GM18505 (cell line): Measurements from ENCODE around the gene SGPP2.

Source experiments
- ATAC-seq: cut with Tn5 transposase; IDR thresholded peaks from one replicate; pipeline ENCODE4 v1.9.1; 2021; ENCODE audit not compliant: unreplicated experiment
- POLR2A ChIP-seq: IDR thresholded peaks from 4 replicates; pipeline ENCODE4 v1.6.1; 2011; ENCODE audit warnings: borderline replicate concordance; ENCODE audit not compliant: insufficient read depth, insufficient read length; ENCODE audit errors: extremely low read depth

SGPP2 gene

DNA sequence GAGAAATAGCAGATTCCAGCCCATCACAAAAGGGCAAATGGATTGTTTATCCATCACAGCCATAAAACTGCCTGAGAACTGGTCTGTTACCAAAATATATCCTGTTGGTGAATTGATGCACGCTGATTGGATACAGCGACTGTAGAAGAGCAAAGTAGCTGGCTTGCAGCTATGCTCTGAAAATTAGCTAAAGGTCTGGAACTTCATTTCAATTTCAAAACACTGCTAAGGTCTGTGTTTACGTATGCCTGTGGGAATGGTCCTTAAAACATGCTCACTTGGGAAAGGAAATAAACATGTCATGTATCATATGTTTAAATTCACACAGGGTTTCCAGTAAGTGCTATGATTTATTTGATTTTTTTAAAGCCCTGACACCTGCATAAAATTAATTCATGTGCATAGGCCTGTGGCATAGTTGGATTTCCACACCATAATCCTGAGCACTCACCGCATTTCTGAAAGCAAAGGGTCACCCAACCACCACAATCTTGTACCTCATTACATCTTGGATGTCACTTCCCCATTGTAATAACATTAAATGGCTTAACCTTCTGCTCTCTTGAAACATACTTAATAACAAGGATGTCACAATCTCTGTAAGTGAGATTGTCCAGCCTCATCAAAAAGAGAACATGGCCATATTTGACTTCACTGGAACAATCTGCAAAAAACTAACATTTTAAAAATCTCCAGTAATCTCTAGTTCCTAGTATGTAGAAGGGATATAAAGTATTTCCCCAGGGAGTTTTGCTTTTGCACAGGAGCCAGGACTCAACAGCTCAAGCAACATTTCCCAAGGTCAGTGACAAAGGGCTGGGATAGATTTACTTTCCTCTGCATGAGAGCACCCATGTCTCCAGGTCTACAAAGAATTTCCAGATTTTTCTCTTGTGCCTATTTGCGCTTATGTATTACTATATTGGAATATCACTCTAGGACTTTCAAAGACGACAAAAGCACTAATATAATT, 121.8 kb downstream of the SGPP2 start:
- ATAC-seq = no peak
- no peak for TF ChIP-seq POLR2A

DNA sequence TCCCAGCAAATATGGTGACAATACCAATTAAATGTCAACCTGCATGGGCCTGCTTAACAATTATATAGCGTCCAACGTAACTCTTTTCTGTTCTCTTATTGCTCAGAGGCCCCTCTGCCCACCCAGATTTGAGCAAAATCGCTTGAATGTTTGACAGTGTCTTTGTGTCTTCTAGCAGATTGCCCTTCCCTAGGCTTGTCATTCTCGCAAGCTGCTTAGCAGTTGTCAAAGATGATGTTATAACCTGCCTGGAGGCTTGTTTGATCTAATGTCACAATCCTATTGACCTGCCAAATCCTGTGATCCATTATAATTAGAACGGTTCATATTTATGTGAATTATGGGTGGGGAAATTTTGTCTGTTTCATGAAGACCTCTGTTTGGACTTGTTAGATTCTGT, 122.7 kb downstream of the SGPP2 start:
- no peak for ATAC-seq
- TF ChIP-seq POLR2A = no peak

DNA sequence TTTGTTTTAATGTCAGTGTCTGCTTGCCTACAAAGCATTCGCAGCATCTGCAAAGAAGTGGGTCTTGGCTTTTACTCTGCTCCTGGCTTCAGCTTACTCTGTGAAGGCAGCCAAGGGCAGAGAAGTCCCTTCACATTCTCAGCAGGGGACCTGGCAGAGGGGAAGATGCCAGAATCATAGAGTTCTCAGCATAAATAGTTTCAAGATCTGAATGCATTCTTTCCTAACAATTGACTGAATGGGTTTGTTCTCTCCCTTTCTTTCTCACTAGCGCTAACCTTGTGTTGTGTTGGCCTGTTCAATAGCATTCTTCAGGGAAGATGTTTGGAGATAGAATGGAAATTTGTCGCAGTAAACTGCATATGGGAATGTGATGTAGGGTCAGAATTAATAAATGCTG, 124.6 kb downstream of the SGPP2 start:
- no peak for TF ChIP-seq POLR2A

DNA sequence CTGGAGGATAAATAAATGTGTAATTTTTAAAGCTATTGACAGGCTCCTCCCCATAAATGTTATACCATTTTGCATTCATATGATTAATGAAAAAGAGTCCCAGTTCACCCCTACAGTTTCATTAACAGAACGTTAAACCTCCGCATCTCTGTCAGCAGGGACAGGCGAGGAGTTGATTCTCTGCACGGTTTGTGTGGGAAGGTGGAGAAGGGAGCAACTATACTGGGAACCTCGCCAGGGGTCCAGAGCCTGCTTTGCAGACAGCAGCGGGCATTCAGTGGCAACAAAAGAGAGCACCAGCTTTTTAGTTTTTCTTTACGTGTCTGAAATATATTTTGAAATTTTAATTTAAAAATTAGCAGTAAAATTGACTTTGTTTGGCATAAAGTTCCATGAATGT, 130.2 kb downstream of the SGPP2 start:
- no peak for TF ChIP-seq POLR2A

More for the DNA sequence above, 124.6 kb downstream of the SGPP2 start:
- ATAC-seq = no peak

DNA sequence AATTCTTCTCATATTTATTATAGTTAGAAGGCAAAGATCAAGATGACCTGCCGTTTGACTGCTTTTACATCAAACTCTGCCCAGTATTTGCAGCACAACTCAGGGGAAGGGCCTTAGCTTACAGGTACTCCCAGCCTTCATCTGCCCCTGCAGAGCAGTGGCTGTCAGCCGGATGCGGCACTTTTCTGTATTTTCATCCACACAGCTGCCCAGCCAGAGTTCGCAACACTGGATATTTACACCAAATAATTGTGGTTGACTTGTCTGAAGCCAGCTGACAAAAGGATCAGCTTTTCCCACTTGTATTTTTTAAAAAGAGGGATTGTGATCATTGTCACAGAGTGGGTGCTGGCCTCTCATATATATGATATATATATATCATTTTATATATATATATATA, 136.8 kb downstream of the SGPP2 start:
- TF ChIP-seq POLR2A = no peak
- no peak for ATAC-seq

More for the DNA sequence above, 130.2 kb downstream of the SGPP2 start:
- ATAC-seq = no peak

DNA sequence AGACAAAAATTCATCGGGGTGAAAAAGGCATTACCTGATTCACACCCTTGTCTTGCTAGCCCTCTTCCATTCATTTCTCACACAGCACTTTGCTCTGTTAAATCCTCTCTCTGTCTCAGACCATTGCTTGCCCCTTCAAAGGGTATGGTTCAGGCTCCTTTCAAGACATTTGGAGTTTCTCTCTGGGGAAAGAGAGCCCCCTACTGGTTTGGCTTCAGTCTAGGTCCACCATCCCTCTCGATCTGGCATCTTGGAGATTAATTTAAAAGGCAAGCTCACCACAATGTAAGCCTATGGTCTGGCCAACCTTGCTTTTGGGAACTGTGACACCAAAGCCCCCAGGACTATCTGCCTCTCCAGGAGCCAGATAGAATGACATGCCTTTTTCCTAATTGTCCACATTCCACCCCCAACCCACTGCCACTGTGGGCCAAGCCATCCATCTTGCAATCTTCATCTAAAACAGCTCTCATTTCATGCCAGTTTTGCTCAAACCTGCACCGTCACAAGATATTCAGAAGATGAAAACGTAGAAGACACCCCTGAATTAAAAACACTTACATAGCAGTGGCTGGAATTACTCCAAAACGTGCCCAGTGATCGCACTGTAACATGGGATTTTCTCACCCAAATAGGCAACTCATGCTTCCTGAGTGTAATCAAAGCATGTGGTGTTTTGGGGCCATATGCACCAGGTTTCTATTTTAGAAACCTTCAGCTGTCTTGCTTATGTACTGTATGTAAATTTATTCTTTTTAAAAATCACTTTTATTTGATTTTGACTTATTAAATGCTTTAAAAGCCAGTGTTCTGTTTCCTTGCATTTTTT, 137.7 kb downstream of the SGPP2 start:
- peak; percentile 76 for ATAC-seq
- no peak for TF ChIP-seq POLR2A

DNA sequence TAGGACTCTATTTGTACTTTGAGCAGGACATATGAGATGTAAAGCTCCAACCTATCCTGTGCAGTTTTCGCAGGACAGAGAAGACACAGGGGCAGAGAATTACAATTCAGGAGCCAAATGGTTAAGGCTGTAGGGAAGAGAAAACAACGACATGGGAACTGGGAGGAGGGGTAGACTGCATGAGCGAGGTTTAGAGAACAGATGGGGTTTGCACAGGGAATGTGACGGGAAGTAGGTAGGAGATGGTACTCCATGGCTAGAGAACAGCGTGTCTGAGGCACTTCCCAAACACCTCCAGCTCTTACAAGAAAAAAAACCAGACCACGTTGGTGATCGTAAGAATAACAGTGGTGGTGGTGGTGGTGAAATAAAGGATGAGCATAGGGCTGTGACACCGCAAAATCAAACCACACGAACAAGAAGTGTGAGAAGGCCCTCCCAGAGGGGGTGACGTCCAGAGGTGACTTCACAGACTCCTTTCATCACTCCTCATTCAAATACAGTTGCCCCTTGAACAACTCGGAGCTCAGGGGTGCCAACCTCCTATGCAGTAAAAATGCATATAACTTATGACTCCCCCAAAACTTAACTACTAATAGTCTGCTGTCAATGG, 138.9 kb downstream of the SGPP2 start:
- no peak for ATAC-seq
- TF ChIP-seq POLR2A = peak; percentile 18

DNA sequence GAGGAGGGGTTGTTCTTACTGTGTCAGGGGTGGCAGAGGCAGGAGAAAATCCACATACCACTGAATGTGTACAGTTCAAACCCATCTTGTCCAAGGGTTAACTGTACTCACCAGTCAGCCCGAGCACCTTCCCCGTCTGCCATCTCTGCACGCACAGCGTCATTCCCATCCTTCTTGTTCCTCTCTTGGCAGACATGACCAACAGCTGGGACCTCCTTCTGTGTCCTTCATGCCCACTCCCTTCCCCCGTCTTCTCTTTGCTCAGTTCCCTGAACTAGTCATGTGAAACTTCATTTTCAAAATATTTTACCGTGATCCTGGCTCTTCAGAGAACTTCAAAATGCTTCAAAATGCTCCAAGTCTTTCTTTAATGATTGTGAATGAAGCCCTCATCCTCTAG, 139.6 kb downstream of the SGPP2 start:
- no peak for ATAC-seq
- no peak for TF ChIP-seq POLR2A

DNA sequence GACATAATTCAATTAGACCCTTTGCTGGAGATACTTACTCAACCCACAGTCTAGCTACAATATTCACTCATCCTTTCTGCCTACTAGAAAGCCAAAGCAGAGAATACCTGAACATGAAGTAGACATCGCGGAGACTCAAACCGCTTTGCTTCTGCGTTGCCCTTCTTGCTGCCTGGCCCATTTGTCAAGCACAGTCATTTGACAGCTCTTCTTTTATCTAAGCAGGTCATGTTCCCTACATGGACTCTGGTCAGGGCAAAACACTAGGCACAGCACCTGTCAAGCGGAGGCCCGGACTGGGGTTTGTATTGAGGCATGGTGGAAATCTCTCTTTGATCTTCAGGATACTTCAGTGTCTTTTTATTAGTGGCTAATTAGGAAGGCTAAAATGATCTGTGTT, 141.9 kb downstream of the SGPP2 start:
- ATAC-seq = no peak
- no peak for TF ChIP-seq POLR2A

DNA sequence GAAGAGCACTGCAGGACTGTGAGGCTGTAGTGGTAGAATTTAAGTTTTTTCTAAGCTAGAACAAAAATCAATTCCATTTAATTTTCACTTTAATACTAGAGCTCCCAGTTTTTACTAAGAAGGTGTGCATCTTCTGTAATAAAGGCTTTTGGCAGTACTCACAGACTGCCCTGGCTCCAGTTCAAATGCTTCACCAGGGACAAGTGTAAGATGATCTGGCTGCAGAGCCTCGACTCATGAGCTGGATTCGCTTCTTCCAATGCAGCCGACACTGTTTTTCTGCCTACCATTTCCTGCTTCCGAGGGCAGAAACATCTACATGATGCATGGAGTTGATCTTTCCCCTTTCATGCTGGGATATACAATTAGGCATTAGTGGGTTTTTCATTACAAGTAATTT, 144.5 kb downstream of the SGPP2 start:
- TF ChIP-seq POLR2A = no peak
- no peak for ATAC-seq

DNA sequence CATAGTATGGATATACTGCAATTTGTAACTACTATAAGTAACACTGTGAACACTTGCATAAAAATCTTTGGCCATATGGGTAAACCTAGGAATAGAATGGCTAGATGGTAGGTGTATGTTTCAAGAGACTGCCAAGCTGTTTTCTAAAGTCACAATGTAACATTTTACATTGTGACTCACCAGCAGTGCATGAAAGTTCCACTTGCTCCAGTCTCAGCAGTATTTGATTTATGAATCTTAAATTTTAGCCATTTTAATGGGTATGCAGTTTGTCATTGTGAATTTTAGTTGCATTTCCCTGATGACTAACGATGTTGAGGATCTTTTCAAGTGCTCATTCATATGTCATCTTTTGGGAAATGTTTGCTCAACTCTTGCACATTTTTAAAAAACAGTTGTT, 145.5 kb downstream of the SGPP2 start:
- no peak for ATAC-seq
- TF ChIP-seq POLR2A = no peak

DNA sequence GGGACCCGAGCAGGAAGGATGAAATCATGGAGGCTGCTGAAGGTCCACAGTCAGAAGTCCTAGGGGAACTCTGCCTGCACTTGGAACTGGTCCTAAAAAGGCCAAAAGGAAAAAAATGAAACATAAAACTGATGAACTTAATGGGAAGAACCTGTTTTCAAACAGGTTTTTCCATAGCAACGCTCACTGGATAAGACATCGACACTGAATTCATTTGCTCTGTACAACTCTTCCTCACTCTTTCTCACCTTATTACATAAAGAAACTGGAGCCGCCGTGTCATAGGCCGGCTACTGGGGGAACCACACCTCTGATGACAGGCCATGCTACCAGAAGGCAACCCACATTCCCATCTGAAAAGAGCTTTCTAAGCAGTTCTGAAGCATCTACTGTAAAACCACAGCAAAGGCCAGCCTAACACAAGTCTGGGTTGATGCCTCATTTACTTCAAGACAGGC, 147.9 kb downstream of the SGPP2 start:
- TF ChIP-seq POLR2A = no peak
- no peak for ATAC-seq

DNA sequence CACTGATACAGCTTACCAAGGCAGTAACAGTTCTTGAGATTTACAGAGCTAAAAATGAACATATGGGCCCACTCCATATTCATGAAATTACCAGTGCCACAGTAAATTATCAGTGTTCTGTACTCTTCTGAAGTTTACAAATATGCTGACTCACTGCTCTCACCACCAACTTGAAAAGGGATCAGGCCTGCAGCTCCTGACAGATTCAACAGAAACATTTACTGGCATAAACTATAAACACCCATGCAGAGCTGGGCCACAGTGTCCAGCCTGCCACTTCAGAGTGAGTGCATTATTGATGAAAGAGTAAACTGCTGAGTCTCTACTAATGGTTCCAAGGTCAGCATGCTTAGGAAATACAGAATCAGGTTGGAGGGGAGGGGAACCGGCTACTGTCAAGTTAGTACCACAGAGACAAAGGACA, 148.4 kb downstream of the SGPP2 start:
- no peak for ATAC-seq

More for the DNA sequence above, 148.4 kb downstream of the SGPP2 start:
- TF ChIP-seq POLR2A = no peak
